Measurements from ENCODE around the gene CWF19L1.

DNA sequence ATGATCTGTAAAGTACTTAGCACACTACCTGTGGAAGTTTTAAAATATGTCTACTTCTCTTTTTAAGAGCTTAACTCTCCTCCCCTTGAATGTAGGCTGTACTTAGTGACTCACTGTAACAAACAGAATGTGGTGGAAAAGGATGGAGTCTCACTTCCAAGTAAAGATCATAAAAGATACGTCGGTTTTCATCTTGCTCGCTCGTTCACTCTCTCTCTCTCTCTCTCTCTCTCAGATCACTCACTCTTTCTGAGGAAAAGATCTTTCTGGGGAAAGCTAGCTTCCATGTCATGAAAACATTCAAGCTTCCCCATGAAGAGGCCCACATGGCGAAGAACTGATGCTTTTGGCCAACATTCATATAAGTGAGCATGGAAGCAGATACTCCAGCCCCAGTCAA, 43.6 kb downstream of the CWF19L1 start:
- TF ChIP-seq, protein P1, sequence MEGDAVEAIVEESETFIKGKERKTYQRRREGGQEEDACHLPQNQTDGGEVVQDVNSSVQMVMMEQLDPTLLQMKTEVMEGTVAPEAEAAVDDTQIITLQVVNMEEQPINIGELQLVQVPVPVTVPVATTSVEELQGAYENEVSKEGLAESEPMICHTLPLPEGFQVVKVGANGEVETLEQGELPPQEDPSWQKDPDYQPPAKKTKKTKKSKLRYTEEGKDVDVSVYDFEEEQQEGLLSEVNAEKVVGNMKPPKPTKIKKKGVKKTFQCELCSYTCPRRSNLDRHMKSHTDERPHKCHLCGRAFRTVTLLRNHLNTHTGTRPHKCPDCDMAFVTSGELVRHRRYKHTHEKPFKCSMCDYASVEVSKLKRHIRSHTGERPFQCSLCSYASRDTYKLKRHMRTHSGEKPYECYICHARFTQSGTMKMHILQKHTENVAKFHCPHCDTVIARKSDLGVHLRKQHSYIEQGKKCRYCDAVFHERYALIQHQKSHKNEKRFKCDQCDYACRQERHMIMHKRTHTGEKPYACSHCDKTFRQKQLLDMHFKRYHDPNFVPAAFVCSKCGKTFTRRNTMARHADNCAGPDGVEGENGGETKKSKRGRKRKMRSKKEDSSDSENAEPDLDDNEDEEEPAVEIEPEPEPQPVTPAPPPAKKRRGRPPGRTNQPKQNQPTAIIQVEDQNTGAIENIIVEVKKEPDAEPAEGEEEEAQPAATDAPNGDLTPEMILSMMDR (IDR thresholded peaks at IDR 0.05), result no peak
- no peak for TF ChIP-seq POLR2AphosphoS5 (IDR thresholded peaks at IDR 0.05)
- no peak for TF ChIP-seq POLR2A (IDR thresholded peaks at IDR 0.05)
